PFSK-1 (cell line): Measurements from ENCODE around the gene NKAPD1.

ENCODE experiments used
- FOXP2 ChIP-seq: optimal IDR thresholded peaks from 2 replicates; pipeline ENCODE3; 2011; ENCODE audit warnings: borderline replicate concordance, control low read depth, inconsistent platforms; ENCODE audit not compliant: insufficient read depth; ENCODE audit errors: extremely low read length, extremely low read depth
- POLR2AphosphoS5 ChIP-seq: IDR thresholded peaks from 2 replicates; pipeline ENCODE4 v1.6.1; 2012; ENCODE audit warnings: low read depth, mild to moderate bottlenecking, control low read depth, low read length, moderate library complexity
- SIN3A ChIP-seq: IDR thresholded peaks from 2 replicates; pipeline ENCODE4 v1.6.1; 2012; ENCODE audit warnings: mild to moderate bottlenecking, low read length, moderate library complexity, borderline replicate concordance; ENCODE audit not compliant: insufficient read depth
- TAF1 ChIP-seq: IDR thresholded peaks from 2 replicates; pipeline ENCODE4 v1.6.1; 2012; ENCODE audit warnings: low read length, control low read depth, borderline replicate concordance; ENCODE audit not compliant: insufficient read depth
- TF ChIP-seq, protein P1 (sequence below), 2 experiments: IDR thresholded peaks; 2 replicates each; pipeline versions ENCODE4 v1.6.1 to v1.8.0; 2011 to 2012; ENCODE audit warnings: low read depth in 2 of 2, low read length in 2 of 2, control low read depth in 1 of 2, inconsistent platforms in 1 of 2, mild to moderate bottlenecking in 1 of 2, moderate library complexity in 1 of 2; ENCODE audit not compliant: insufficient read depth in 1 of 2

The NKAPD1 gene

DNA sequence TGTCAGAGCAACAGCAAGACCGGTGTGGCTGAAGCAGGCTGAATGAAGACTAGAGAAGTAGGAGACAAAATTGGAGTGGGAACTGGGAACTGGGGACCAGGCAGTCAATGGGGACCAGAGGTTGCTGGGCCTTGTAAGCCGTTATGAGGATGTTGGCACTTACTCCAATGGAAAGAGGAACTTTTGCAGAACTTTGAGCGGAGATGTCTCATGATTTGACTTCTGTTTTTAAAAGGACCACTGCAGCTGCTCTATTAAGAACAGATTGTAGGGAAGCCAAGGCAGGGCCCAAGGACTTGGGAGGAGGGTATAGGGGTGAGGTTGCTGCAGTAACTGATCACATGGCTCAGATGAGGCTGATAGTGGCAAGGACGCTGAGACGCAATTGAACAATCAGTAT, 55.6 kb downstream of the NKAPD1 start:
- TF ChIP-seq POLR2AphosphoS5 (no peak), FOXP2 (no peak), SIN3A (no peak), TAF1 (no peak)
- TF ChIP-seq, protein P1, sequence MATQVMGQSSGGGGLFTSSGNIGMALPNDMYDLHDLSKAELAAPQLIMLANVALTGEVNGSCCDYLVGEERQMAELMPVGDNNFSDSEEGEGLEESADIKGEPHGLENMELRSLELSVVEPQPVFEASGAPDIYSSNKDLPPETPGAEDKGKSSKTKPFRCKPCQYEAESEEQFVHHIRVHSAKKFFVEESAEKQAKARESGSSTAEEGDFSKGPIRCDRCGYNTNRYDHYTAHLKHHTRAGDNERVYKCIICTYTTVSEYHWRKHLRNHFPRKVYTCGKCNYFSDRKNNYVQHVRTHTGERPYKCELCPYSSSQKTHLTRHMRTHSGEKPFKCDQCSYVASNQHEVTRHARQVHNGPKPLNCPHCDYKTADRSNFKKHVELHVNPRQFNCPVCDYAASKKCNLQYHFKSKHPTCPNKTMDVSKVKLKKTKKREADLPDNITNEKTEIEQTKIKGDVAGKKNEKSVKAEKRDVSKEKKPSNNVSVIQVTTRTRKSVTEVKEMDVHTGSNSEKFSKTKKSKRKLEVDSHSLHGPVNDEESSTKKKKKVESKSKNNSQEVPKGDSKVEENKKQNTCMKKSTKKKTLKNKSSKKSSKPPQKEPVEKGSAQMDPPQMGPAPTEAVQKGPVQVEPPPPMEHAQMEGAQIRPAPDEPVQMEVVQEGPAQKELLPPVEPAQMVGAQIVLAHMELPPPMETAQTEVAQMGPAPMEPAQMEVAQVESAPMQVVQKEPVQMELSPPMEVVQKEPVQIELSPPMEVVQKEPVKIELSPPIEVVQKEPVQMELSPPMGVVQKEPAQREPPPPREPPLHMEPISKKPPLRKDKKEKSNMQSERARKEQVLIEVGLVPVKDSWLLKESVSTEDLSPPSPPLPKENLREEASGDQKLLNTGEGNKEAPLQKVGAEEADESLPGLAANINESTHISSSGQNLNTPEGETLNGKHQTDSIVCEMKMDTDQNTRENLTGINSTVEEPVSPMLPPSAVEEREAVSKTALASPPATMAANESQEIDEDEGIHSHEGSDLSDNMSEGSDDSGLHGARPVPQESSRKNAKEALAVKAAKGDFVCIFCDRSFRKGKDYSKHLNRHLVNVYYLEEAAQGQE (IDR thresholded peaks at IDR 0.05; ENCODE audit: insufficient read depth in 1 of 2, low read depth in 2 of 2, low read length in 2 of 2) = no peak

DNA sequence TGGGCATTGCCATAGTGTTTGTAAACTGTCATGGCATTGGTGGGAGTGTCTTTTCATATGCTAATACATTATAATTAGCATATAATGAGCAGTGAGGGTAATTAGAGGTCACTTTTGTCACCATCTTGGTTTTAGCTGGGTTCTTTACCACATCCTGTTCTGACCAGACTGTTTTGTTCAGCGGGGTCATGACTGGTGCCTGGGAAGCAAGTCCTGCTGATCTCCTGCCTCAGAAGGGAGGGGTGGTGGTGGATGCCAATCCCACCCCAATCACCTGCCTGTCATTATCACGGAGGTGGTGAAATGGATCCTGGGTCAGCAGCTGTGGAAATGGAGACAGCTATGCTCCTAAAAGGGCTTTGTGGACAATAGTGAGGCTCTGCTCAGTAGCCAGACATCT, 58.6 kb downstream of the NKAPD1 start:
- TF ChIP-seq TAF1 (no peak), SIN3A (no peak), FOXP2 (no peak)
- TF ChIP-seq, protein P1 (IDR thresholded peaks at IDR 0.05; ENCODE audit: insufficient read depth in 1 of 2, low read depth in 2 of 2, low read length in 2 of 2) = no peak

DNA sequence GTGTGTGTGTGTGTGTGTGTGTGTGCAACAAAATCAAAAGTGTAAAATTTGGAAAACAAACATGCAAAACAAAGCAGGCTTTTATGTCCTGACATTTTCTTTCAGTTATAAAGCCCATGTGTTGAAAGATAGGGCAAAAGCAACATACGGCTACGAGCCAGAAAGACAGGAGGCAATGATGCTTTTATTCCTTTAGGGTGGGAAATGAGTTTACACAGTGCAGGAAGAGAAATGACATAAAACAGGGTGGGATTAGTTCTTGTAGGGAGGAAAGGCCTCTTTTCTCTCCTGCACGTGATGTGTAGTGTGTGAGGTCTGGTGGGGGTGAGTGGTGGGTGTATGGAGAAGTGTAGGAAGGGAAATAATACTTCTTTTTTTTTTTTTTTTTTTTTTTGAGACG, 60.4 kb downstream of the NKAPD1 start:
- TF ChIP-seq TAF1 = no peak
- no peak for TF ChIP-seq SIN3A
- TF ChIP-seq, protein P1 (IDR thresholded peaks at IDR 0.05; ENCODE audit: insufficient read depth in 1 of 2, low read depth in 2 of 2, low read length in 2 of 2) = no peak
- no peak for TF ChIP-seq POLR2AphosphoS5
- TF ChIP-seq FOXP2 = no peak
